ENCODE measurements around the gene C17orf75.
"Not testable (repeated sequence)": the region's sequence is repeated elsewhere in the genome, so short reads cannot be mapped to it uniquely, and the experiment has no call there.

C17orf75 gene

GRCh38 chr17:32341857-32342602 lies at the start of gene C17orf75:
TSS of gene C17orf75 (minus strand) at chr17:32342173. CDS start at chr17:32342139, 34 bp downstream.
- DNase-seq (ENCODE audit: low read depth, low spot score), result peak; percentile 83

GRCh38 chr17:32388613-32389459 lies 46.9 kb upstream of the C17orf75 start:
- no peak for DNase-seq (ENCODE audit: low read depth, low spot score)

GRCh38 chr17:32388128-32388527 lies 46.2 kb upstream of the C17orf75 start:
- not testable (repeated sequence) for DNase-seq (ENCODE audit: low read depth, low spot score)

GRCh38 chr17:32386844-32387243 lies 44.9 kb upstream of the C17orf75 start:
- DNase-seq (ENCODE audit: low read depth, low spot score), result no peak

- DNase-seq (ENCODE audit: low read depth, low spot score), result no peak
Measured at GRCh38 chr17:32385971-32386370, 44.0 kb upstream of the C17orf75 start.

GRCh38 chr17:32385121-32385520 lies 43.1 kb upstream of the C17orf75 start:
- DNase-seq (ENCODE audit: low read depth, low spot score), result no peak

- DNase-seq (ENCODE audit: low read depth, low spot score), result no peak
Measured at GRCh38 chr17:32383926-32384434, 42.0 kb upstream of the C17orf75 start.

- no peak for DNase-seq (ENCODE audit: low read depth, low spot score)
Measured at GRCh38 chr17:32382526-32383223, 40.7 kb upstream of the C17orf75 start.

- no peak for DNase-seq (ENCODE audit: low read depth, low spot score)
Measured at GRCh38 chr17:32370426-32370825, 28.5 kb upstream of the C17orf75 start.

GRCh38 chr17:32361270-32361669 lies 19.3 kb upstream of the C17orf75 start:
- DNase-seq (ENCODE audit: low read depth, low spot score), result no peak

- no peak for DNase-seq (ENCODE audit: low read depth, low spot score)
Measured at GRCh38 chr17:32357615-32358014, 15.6 kb upstream of the C17orf75 start.

- peak; percentile 17 for DNase-seq (ENCODE audit: low read depth, low spot score)
Measured at GRCh38 chr17:32356750-32357149, 14.8 kb upstream of the C17orf75 start.

GRCh38 chr17:32356378-32356743 lies 14.4 kb upstream of the C17orf75 start:
- no peak for DNase-seq (ENCODE audit: low read depth, low spot score)

GRCh38 chr17:32355649-32356377 lies 13.8 kb upstream of the C17orf75 start:
- DNase-seq (ENCODE audit: low read depth, low spot score), result no peak

- peak; percentile 12 for DNase-seq (ENCODE audit: low read depth, low spot score)
Measured at GRCh38 chr17:32352734-32353133, 10.8 kb upstream of the C17orf75 start.

- DNase-seq (ENCODE audit: low read depth, low spot score), result no peak
Measured at GRCh38 chr17:32350666-32351418, 8.9 kb upstream of the C17orf75 start.

- peak; percentile 97 for DNase-seq (ENCODE audit: low read depth, low spot score)
Measured at GRCh38 chr17:32349854-32350665, 8.1 kb upstream of the C17orf75 start, which contains the start of gene ZNF207. TSS of gene ZNF207 (plus strand) at chr17:32350157. CDS start at chr17:32350286, 129 bp downstream.

- DNase-seq (ENCODE audit: low read depth, low spot score), result peak; percentile 48
Measured at GRCh38 chr17:32349503-32349853, 7.5 kb upstream of the C17orf75 start.

- DNase-seq (ENCODE audit: low read depth, low spot score), result no peak
Measured at GRCh38 chr17:32348483-32348800, 6.5 kb upstream of the C17orf75 start.
